DND-41 (cell line): Measurements from ENCODE around the gene DYNLRB1.

ENCODE experiments used
- EZH2 ChIP-seq: IDR thresholded peaks from 3 replicates; pipeline ENCODE4 v1.6.1; 2012; ENCODE audit warnings: borderline replicate concordance, low read depth, mild to moderate bottlenecking, moderate library complexity, low read length, inconsistent platforms; ENCODE audit not compliant: severe bottlenecking
- TF ChIP-seq, protein P1 (sequence below): IDR thresholded peaks from 2 replicates; pipeline ENCODE4 v1.5.1; 2012; ENCODE audit warnings: borderline replicate concordance, low read length, moderate library complexity, mild to moderate bottlenecking; ENCODE audit not compliant: poor library complexity, severe bottlenecking; ENCODE audit errors: extremely low read depth

DNA sequence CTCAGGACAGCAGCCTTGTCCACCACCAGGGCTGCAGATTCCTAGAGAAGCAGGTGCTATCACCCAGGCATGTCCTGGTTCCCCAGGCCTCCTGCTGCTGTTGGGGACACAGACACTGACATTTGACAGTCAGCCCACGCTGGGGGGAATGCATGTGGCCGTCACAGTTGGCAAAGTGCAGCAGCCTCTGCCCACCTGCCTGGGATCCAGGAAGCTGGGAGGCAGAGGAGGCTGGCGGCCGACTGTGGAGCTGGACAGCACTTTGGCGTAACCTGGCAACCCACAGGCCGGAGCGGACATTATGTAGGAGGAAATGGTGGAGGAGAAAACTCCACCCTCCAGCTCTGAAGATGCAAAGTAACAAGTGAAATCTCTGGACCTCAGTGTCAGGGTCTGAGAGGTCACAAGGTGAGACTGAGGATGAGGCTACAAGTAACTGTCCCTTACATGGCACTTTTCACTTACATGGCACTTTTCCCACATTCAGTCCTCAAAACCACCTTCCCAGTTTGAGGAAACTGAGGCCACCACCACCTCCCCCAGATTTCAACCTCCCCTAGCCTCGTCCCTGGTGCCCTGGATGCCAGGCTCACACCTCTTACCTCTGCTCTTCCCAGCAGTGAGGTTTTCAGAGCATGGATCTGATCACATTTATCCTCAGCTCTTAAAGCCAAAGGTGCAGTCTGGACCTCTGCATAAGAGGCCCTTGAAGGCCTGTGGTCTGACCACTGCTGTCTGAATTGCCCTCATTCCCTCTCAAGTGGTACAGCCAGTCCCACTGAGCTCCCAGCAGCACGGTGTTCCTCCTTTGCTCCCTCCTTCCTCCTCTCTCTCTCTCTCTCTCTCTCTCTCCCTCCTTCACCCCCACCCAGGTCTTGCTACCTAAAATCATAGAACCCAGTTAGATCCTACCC is 51.0 kb downstream of the DYNLRB1 start:
- TF ChIP-seq, protein P1, sequence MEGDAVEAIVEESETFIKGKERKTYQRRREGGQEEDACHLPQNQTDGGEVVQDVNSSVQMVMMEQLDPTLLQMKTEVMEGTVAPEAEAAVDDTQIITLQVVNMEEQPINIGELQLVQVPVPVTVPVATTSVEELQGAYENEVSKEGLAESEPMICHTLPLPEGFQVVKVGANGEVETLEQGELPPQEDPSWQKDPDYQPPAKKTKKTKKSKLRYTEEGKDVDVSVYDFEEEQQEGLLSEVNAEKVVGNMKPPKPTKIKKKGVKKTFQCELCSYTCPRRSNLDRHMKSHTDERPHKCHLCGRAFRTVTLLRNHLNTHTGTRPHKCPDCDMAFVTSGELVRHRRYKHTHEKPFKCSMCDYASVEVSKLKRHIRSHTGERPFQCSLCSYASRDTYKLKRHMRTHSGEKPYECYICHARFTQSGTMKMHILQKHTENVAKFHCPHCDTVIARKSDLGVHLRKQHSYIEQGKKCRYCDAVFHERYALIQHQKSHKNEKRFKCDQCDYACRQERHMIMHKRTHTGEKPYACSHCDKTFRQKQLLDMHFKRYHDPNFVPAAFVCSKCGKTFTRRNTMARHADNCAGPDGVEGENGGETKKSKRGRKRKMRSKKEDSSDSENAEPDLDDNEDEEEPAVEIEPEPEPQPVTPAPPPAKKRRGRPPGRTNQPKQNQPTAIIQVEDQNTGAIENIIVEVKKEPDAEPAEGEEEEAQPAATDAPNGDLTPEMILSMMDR, result no peak
- TF ChIP-seq EZH2, result no peak
